Stimulated activated CD8-positive, alpha-beta memory T cell treated with anti-CD3 and anti-CD28 coated beads, Interleukin-7, amount 100 ng/mL, for 48 hours (primary cell): ENCODE measurements around the gene KRTAP13-3.

Experiments
- DNase-seq, 2 donors: peaks; one replicate each; pipeline ENCODE4 v3.0.0-alpha.2; 2020; ENCODE audit warnings: low read depth in 1 of 2; ENCODE audit errors: extremely low read depth in 1 of 2

Gene KRTAP13-3

GRCh38 chr21:30425826-30426225 is at the start of gene KRTAP13-3:
Gene KRTAP13-3, minus strand, starts transcription at chr21:30425926. Its CDS starts 14 bp downstream, at chr21:30425912.
- DNase-seq: no peak

- no peak for DNase-seq
Observed at GRCh38 chr21:30468900-30469714, 43.4 kb upstream of the KRTAP13-3 start.

GRCh38 chr21:30463713-30464112 is 38.0 kb upstream of the KRTAP13-3 start:
- DNase-seq: no peak

- DNase-seq: no peak
Observed at GRCh38 chr21:30448514-30448913, 22.8 kb upstream of the KRTAP13-3 start.

- no peak for DNase-seq
Observed at GRCh38 chr21:30447056-30447455, 21.3 kb upstream of the KRTAP13-3 start.

GRCh38 chr21:30444204-30444603 is 18.5 kb upstream of the KRTAP13-3 start:
- DNase-seq: no peak

- no peak for DNase-seq
Observed at GRCh38 chr21:30443226-30443625, 17.5 kb upstream of the KRTAP13-3 start.

- DNase-seq: no peak
Observed at GRCh38 chr21:30439975-30440374, 14.2 kb upstream of the KRTAP13-3 start, which contains the start of gene KRTAP15-1. Gene KRTAP15-1, plus strand, starts transcription at chr21:30440275. Its CDS starts 53 bp downstream, at chr21:30440328.

- DNase-seq: no peak
Observed at GRCh38 chr21:30437010-30437565, 11.4 kb upstream of the KRTAP13-3 start.

- peak in 1 of 2 donors; percentile 4 for DNase-seq
Observed at GRCh38 chr21:30434033-30434631, 8.4 kb upstream of the KRTAP13-3 start.

GRCh38 chr21:30430170-30430655 is 4.5 kb upstream of the KRTAP13-3 start, which contains the start of gene KRTAP13-4:
Gene KRTAP13-4, plus strand, starts transcription at chr21:30430220. Its CDS starts 56 bp downstream, at chr21:30430276.
- no peak for DNase-seq

GRCh38 chr21:30426731-30427130 is 1.0 kb upstream of the KRTAP13-3 start:
- DNase-seq: no peak

- DNase-seq: no peak
Observed at GRCh38 chr21:30415993-30416392, 9.7 kb downstream of the KRTAP13-3 start.

GRCh38 chr21:30408782-30409494 is 16.8 kb downstream of the KRTAP13-3 start:
- no peak for DNase-seq

- DNase-seq: no peak
Observed at GRCh38 chr21:30395731-30396130, 30.0 kb downstream of the KRTAP13-3 start, which contains the start of gene KRTAP13-1. Gene KRTAP13-1, plus strand, starts transcription at chr21:30396031. Its CDS starts 56 bp downstream, at chr21:30396087.

- DNase-seq: no peak
Observed at GRCh38 chr21:30391492-30392025, 34.2 kb downstream of the KRTAP13-3 start.

- no peak for DNase-seq
Observed at GRCh38 chr21:30382201-30382600, 43.5 kb downstream of the KRTAP13-3 start.
